ENCODE results near the gene TBL2.
A peak's percentile ranks its signal among the peaks of the same experiment; 100 is the strongest.
"Not testable (repeated sequence)": the region's sequence is repeated elsewhere in the genome, so short reads cannot be mapped to it uniquely, and the experiment has no call there.

TBL2 gene

DNA sequence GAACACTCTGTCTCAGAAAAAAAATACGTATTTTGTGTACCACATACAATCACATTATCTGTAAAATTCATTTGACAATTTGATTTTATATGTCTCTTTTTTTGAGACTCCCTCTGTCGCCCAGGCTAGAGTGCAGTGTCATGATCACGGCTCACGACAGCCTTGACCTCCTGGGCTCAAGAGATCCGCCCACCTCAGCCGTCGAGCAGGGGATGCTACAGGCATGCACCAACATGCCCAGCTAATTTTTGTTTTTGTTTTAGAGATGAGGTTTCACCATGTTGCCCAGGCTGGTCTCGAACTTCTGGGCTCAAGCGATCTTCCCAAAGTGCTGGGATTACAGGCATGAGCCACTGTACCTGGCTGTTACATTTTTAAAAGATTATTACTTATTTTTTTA lies 44.6 kb downstream of the TBL2 start:
- DNase-seq (ENCODE audit: low spot score), result no peak
- in situ Hi-C loops (cut with MboI; ENCODE audit: low pct_unique_long_range_greater_than_20kb, low sequenced_read_pairs, unreplicated experiment), result no loop called here
- TF ChIP-seq, protein P1, sequence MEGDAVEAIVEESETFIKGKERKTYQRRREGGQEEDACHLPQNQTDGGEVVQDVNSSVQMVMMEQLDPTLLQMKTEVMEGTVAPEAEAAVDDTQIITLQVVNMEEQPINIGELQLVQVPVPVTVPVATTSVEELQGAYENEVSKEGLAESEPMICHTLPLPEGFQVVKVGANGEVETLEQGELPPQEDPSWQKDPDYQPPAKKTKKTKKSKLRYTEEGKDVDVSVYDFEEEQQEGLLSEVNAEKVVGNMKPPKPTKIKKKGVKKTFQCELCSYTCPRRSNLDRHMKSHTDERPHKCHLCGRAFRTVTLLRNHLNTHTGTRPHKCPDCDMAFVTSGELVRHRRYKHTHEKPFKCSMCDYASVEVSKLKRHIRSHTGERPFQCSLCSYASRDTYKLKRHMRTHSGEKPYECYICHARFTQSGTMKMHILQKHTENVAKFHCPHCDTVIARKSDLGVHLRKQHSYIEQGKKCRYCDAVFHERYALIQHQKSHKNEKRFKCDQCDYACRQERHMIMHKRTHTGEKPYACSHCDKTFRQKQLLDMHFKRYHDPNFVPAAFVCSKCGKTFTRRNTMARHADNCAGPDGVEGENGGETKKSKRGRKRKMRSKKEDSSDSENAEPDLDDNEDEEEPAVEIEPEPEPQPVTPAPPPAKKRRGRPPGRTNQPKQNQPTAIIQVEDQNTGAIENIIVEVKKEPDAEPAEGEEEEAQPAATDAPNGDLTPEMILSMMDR (IDR thresholded peaks at IDR 0.05; ENCODE audit: extremely low read depth, insufficient read depth, missing control alignments), result no peak

DNA sequence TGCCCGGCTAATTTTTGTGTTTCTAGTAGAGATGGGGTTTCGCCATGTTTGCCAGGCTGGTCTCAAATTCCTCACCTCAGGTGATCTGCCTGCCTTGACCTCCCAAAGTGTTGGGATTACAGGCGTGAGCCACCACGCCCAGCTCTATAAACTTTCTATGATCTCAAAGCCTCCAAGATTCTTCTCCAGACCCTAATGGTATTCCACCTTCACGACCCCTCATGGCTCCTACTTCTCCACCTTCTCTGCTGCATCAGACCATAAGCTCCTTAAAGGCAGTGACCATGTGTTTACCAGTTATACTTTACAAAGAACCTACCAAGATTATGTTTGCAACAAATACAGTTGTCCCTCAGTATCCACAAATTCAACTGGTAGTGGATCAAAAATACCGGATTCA lies 46.2 kb downstream of the TBL2 start:
- DNase-seq (ENCODE audit: low spot score), result no peak
- in situ Hi-C loops (cut with MboI; ENCODE audit: low pct_unique_long_range_greater_than_20kb, low sequenced_read_pairs, unreplicated experiment), result no loop called here
- TF ChIP-seq, protein P1 (IDR thresholded peaks at IDR 0.05; ENCODE audit: extremely low read depth, insufficient read depth, missing control alignments), result no peak

DNA sequence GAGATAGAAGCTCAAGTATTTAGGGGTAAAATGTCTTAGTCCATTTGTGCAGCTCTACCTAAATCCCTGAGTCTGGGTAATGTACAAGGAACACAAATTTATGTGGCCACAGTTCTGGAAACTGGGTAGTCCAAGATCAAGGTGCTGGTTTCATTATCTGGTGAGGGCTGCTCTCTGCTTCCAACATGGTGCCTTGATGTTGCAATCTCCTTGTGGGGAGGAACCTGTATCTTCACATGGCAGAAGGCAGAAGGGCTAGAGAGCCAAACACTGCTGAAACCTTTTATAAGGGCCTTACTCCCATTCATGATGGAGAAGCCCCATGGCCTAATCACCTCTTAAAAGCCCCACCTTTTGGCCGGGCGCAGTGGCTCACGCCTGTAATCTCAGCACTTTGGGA lies 47.6 kb downstream of the TBL2 start:
- TF ChIP-seq, protein P1 (IDR thresholded peaks at IDR 0.05; ENCODE audit: extremely low read depth, insufficient read depth, missing control alignments), result no peak
- DNase-seq (ENCODE audit: low spot score), result no peak
- in situ Hi-C loops (cut with MboI; ENCODE audit: low pct_unique_long_range_greater_than_20kb, low sequenced_read_pairs, unreplicated experiment), result no loop called here

DNA sequence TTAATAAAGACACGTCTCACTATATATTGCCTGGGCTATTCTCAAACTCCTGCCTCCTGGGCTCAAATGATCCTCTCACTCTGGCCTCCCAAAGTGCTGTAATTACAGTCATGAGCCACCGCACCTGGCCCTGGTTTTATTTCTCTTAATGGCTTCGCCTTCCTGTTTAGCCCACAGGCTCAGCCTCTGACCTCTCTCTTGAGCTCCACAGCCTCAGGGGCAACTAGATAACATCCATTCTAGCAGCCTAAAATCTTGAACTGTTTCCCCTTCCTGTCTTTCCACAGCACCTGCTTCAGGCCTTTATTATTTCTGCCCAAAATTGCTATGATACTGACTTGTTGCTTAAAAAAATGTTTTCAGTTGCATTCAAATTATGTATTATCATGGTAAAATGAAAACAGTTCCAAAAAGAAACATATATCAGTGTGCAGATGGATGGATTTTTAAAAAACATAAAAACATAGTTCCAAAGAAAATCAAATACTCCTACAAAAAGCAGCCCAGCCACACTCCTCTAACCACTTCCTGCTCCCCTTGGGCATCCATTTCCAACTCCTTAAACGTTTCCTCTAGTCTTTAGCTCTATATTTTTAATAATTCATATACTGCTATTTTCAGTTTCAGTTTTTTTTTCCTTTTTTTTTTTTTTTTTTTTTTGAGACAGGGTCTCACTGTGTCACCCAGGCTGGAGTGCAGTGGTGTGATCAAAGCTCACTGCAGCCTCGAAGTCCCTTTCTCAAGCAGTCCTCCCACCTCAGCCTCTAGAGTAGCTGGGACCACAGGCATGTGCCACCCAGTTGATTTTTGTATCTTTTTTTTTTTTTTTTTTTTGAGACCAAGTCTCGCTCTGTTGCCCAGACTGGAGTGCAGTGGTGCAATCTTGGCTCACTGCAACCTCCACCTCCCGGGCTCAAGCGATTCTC lies 51.2 kb downstream of the TBL2 start:
- no peak for DNase-seq (ENCODE audit: low spot score)
- in situ Hi-C loops (cut with MboI; ENCODE audit: low pct_unique_long_range_greater_than_20kb, low sequenced_read_pairs, unreplicated experiment), result no loop called here
- TF ChIP-seq, protein P1 (IDR thresholded peaks at IDR 0.05; ENCODE audit: extremely low read depth, insufficient read depth, missing control alignments), result no peak

DNA sequence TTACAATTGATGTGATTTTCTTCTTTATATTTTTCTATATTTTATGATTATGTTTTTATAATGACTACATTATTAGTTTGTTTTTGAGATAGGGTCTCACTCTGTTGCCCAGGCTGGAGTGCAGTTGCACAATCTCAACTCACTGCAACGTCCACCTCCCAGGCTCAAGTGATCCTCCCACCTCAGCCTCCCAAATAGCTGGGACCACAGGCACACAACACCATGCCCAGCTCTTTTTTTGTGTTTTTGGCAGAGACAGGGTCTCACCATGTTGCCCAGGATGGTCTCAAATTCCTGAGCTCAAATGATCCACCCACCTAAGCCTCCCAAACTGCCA lies 52.3 kb downstream of the TBL2 start:
- in situ Hi-C loops (cut with MboI; ENCODE audit: low pct_unique_long_range_greater_than_20kb, low sequenced_read_pairs, unreplicated experiment); DNase-seq (ENCODE audit: low spot score): not testable (repeated sequence)

DNA sequence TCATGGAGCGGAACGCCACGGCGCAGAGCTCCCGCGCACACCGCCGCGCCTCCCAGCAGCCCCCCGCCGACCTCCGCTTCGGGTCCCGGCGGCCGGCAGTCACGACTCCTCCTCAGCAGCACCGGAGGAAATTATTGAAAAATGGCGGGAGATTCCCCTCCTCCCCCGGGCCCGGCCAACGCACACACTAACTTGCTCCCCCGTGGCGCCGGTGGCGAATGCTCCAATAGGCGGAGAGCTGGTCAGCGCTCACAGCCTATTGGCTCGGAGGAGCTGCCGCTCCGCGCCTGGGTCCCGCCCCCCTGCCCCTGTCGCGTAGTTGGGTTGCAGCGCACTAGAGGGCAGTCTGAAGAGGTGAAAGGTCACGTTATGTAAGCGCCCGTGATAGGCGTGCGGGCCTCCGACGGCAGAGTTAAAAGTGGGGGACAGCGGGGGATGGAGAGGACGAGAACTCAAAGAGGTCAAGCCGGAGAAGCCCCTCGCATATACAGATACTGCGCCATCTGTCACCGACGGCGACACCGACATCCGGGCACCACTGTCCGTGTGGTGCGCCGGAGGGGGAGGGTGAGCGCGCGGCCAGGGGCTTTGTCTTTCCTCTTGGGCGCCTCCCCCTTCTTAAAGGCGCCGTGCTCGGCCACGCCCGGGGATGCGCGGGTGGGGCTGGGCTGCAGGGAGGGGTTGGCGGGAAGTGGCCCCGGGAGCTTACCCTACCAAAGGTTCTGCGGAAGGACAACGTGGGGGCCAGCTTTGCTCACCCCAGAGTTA lies 56.1 kb downstream of the TBL2 start, which contains the start of gene BAZ1B:
Gene BAZ1B (minus strand): TSS at position 189 of the 768 bp plus-strand sequence. CDS start 360 bp downstream, outside the sequence.
- in situ Hi-C loops (cut with MboI; ENCODE audit: low pct_unique_long_range_greater_than_20kb, low sequenced_read_pairs, unreplicated experiment), result no loop called here
- TF ChIP-seq, protein P1 (IDR thresholded peaks at IDR 0.05; ENCODE audit: extremely low read depth, insufficient read depth, missing control alignments), result no peak
- DNase-seq (ENCODE audit: low spot score), result peak; percentile 99

DNA sequence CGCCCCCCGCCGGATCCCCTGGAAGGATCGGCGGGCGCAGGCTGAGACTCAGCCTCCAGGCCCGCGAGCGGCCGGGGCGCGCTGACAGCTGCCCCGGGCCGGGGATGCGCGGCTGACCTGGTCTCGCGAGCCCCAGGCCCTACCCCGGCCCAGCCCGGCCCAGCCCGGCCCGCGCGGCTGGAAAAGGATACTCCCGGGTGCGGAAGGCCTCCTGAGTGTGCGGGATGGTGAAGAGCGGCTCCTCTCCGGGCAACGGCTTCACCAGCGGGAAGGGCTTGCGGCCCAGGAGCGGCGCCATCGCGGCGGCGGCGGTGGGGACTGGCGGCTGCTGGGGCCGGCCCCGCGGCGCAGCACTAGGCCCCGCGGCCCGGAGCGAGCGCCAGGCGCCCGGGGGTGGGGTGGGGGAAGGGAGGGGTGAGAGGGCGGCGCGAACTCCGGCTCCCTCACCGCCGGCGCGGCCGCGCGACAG lies 56.7 kb downstream of the TBL2 start:
- TF ChIP-seq, protein P1 (IDR thresholded peaks at IDR 0.05; ENCODE audit: extremely low read depth, insufficient read depth, missing control alignments), result no peak
- in situ Hi-C loops (cut with MboI; ENCODE audit: low pct_unique_long_range_greater_than_20kb, low sequenced_read_pairs, unreplicated experiment), result no loop called here
- DNase-seq (ENCODE audit: low spot score), result peak; percentile 85

Measured in GM13977 (cell line).